Measurements from ENCODE around the gene POLQ.
"Not testable (repeated sequence)": the region's sequence is repeated elsewhere in the genome, so short reads cannot be mapped to it uniquely, and the experiment has no call there.

The POLQ gene

DNA sequence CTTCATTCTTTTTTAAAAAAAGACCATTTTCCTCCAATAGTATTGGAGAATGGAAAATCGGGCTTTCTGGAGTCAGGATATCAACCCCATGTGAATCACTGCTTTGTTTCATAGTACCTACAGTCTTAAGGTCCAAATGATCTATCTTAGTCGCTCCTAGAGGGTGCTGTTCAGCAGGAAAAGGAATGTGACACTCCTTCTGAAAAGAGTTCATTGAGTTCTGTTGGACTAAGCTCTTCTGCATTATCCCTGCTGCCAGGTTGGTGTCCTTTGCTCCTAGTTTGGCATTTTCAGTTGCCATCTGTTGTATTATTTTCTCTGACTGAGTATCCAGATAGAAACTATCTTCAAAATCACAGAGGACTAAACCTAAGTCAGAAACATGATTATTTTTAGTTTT, 57.2 kb downstream of the POLQ start:
- no peak for TF ChIP-seq GATA1 (IDR thresholded peaks at IDR 0.05; ENCODE audit: low read depth, low read length)
- no peak for TF ChIP-seq POLR2A (IDR thresholded peaks at IDR 0.05; ENCODE audit: low read length)
- no peak for DNase-seq

DNA sequence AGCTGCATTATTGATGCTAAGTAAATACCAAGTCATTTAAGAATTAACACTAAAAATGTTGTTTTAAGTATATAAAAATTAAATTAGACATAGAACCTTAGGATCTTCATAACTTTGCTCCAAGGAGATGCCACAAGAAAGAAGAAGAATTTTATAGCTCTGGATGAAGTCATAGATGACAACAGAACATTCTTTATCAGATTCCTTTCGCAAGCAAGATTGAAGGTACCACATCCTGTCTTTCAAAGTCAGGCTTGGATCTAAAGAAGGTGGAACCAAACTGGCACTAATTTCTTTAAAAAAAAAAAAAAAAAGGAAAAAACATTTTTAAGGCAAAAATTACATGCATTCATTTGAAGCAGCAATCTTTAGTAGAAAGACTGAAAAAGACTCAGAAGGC, 62.5 kb downstream of the POLQ start:
- TF ChIP-seq POLR2A (IDR thresholded peaks at IDR 0.05; ENCODE audit: low read length) (no peak), GATA1 (IDR thresholded peaks at IDR 0.05; ENCODE audit: low read depth, low read length) (no peak)
- no peak for DNase-seq

DNA sequence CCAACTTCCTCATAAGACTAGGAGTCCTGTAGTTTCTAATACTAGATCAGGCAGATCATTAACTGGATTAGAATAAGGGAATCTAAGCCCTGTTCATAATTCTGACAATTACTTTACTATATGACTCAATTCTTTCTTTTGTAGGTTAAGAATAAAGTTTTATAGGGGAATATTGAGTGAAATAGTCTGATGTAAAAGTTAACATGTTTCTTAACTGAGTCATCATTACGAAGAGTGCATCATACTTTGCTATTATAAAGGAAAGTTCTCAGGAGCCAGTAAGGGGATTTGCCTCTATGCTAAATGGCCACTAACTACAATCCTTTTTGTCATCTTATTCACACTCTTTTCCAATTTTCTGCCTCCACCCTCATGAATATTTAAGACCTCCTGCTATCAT, 63.1 kb downstream of the POLQ start:
- DNase-seq = no peak

DNA sequence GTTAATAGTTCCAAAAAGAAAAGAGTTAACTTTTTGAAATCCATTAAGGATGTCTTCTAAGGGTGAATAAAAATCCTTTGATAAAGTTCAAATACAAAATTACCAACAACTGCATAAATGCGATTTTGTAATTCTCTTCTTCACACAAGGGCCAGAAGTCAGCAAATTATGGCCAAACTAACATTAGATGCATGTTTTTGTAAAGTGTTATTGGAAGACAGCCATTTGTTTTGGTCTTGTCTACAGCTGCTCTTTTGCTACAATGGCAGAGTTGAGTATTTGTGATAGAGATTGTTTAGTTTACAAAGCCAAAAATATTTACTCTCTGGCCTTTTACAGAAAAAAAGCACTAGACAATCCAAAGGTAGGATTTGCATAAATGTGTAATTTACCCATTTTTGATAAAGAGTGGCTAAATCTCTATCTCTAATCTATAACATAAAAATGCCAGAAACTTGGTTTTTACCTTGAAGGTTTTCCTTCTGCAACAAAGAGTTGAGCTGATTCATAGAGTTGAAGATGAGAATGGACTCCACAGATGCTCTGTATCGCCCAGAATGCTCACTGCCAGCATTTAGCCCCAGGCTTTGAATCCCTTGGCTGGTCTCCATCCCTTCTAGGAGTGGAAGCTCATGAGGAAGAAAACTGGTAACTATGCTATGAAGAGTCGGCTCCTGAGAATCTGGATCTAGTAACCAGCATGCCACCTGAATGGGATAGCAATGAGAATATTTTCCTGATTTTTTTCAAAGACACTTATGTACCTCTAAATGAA, 64.5 kb downstream of the POLQ start:
- no peak for DNase-seq
- no peak for TF ChIP-seq GATA1 (IDR thresholded peaks at IDR 0.05; ENCODE audit: low read depth, low read length)
- no peak for TF ChIP-seq POLR2A (IDR thresholded peaks at IDR 0.05; ENCODE audit: low read length)

More for the DNA sequence above, 63.1 kb downstream of the POLQ start:
- TF ChIP-seq POLR2A (IDR thresholded peaks at IDR 0.05; ENCODE audit: low read length) (no peak), GATA1 (IDR thresholded peaks at IDR 0.05; ENCODE audit: low read depth, low read length) (no peak)

DNA sequence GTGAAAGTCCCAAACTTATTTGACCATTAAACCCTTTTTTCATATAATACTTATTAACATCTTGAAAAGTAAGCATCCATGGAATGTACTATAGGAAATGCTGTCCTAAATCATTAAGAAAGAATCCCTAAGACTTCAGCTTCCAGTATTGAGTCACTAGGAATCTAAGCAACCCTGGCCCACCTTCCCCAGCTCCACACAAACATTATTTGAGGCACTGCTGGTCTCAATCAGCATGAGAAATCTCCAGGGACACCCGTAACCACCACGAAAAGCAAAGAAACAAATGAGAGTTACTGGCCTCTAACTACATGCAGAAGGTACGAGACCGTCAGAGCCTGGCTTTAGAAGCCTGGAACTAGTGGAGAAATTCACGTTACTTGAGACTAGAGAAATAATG, 68.2 kb downstream of the POLQ start:
- no peak for DNase-seq
- no peak for TF ChIP-seq GATA1 (IDR thresholded peaks at IDR 0.05; ENCODE audit: low read depth, low read length)
- no peak for TF ChIP-seq POLR2A (IDR thresholded peaks at IDR 0.05; ENCODE audit: low read length)

DNA sequence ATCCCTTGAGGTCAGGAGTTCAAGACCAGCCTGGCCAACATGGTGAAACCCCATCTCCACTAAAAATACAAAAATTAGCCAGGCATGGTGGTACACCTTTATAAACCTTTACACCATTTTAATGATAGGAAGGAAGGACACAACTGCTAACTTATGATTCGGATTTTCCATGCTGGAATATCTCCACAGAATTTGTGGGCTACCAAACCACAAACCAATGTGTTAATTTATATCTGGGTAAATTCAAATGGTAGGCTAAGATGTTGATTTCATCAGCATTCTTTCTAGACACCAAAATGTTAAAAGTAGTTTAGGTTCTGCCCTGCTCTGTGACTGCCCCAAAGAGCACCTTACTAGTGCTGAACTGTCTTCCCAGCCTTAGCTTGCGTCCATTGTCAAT, 72.8 kb downstream of the POLQ start:
- TF ChIP-seq POLR2A (IDR thresholded peaks at IDR 0.05; ENCODE audit: low read length) (no peak), GATA1 (IDR thresholded peaks at IDR 0.05; ENCODE audit: low read depth, low read length) (no peak)
- DNase-seq = no peak

DNA sequence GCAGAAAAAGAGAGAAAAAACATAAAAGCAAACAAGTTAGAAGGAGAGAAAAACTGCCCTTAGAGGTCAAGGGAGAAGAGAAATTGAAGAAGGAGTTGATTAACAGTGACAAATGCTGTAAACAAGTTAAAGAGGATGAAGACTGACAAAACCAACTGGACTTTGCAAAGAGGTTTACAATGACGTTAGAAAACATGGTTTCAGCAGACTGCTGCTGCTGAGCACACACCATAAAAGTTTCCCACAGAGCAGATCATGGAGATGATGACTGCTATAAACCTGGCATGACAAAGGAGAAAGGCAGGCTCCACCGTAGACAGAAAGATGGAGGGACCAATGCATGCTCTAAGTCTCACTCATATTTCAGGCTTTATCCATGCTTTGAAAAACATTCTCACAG, 78.7 kb downstream of the POLQ start:
- DNase-seq = no peak
- TF ChIP-seq POLR2A (IDR thresholded peaks at IDR 0.05; ENCODE audit: low read length) = no peak
- TF ChIP-seq GATA1 (IDR thresholded peaks at IDR 0.05; ENCODE audit: low read depth, low read length) = no peak

DNA sequence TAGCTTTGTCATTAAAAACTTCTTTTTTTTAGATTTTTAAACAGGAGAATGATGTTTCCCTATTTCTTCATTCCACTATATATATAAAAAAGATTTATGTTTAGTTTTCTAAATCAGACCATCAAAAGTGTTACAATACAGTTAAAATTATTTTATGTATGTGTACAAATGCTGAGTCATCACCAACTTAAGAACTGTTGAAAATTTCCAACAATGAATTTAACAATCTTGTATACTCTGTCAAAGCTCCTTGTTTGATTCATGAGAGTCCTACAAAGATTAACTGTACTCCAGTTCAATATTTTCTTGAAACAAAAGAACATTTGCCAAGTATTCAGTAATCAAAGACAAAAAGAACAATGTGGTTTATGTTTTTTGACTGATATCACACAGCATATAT, 82.0 kb downstream of the POLQ start:
- TF ChIP-seq GATA1 (IDR thresholded peaks at IDR 0.05; ENCODE audit: low read depth, low read length) = no peak
- no peak for TF ChIP-seq POLR2A (IDR thresholded peaks at IDR 0.05; ENCODE audit: low read length)
- no peak for DNase-seq

DNA sequence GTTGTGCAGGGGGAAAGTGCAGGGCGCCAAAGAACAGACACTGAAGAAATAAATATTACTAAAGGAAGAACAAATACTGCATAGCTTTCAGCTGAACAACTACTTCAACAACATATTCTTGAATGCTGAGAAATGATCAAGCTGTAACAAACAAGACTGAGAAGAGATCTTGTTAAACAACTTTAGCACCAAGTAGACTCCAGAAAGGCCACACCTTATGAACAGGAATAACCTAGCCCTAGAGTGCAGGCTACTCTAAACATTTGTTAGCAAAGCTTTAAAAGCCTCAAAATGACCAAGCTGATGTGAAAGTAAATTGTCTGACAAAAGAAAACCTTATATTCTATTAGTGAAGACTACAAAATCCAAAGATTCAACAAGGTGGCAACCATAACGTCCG, 83.2 kb downstream of the POLQ start:
- DNase-seq = no peak
- no peak for TF ChIP-seq GATA1 (IDR thresholded peaks at IDR 0.05; ENCODE audit: low read depth, low read length)

DNA sequence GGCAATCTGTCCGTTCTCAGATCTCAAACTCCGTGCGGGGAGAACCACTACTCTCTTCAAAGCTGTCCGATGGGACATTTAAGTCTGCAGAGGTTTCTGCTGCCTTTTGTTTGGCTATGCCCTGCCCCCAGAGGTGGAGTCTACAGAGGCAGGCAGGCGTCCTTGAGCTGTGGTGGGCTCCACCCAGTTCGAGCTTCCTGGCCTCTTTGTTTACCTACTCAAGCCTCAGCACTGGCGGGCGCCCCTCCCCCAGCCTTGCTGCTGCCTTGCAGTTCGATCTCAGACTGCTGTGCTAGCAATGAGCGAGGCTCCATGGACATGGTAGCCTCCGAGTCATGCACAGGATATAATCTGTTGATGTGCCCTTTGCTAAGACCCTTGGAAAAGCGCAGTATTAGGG, 94.0 kb downstream of the POLQ start:
- not testable (repeated sequence) for DNase-seq

DNA sequence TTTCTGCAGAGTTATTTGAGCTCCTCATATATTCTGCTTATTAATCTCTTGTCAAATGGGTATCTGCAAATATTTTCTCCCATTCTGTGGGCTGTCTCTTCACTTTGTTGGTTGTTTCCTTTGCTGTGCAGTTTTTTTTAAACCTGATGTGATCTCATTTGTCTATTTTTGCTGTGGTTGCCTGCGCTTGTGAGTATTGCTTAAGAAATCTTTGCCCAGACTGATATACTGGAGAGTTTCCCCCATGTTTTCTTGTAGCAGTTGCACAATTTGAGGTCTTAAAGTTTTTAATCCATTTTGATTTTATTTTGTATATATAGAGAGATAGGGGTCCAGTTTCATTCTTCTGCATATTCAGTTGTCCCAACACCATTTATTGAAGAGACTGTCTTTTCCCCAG, 102.3 kb downstream of the POLQ start:
- TF ChIP-seq GATA1 (IDR thresholded peaks at IDR 0.05; ENCODE audit: low read depth, low read length) = no peak
- TF ChIP-seq POLR2A (IDR thresholded peaks at IDR 0.05; ENCODE audit: low read length) = no peak
- DNase-seq = no peak

DNA sequence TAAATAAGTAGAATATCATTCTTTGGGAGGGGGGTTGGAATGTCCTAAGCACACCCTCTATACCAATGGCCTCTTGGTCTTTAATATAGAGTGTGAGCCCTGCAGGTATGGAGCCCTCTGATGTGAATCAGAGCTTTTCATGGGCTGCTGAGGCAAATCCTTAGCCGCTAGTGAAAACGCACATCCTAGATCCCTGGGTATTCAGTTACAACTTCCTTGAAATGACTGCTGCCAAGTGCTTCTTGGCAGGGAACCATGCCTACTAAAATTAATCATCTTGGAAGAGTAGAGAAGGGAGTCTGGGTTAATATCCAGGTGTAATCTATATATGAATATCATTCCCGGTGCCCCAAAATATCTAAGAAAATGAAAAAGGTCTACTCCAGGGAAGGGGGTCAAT, 109.1 kb downstream of the POLQ start:
- TF ChIP-seq GATA1 (IDR thresholded peaks at IDR 0.05; ENCODE audit: low read depth, low read length) = no peak
- TF ChIP-seq POLR2A (IDR thresholded peaks at IDR 0.05; ENCODE audit: low read length) = no peak
- DNase-seq = no peak

DNA sequence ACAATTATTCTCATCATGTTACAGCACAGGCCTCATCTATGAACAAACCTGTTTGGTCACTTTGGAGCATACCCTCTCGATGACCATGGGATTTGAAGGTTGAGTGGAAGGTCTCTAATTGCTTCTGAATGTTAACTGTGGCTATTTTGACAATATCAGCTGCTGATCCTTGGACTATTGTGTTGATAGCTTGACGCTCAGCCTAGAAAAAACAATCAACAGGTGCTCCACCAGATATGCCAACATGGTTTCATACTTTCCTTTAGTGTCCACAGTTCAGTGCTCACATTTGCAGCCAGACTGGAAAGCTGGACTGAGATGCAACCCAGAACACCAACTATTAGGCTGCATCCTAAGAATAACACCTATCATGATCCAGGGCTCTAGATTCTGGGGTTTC, 109.7 kb downstream of the POLQ start:
- no peak for DNase-seq
- TF ChIP-seq POLR2A (IDR thresholded peaks at IDR 0.05; ENCODE audit: low read length) (no peak), GATA1 (IDR thresholded peaks at IDR 0.05; ENCODE audit: low read depth, low read length) (no peak)

DNA sequence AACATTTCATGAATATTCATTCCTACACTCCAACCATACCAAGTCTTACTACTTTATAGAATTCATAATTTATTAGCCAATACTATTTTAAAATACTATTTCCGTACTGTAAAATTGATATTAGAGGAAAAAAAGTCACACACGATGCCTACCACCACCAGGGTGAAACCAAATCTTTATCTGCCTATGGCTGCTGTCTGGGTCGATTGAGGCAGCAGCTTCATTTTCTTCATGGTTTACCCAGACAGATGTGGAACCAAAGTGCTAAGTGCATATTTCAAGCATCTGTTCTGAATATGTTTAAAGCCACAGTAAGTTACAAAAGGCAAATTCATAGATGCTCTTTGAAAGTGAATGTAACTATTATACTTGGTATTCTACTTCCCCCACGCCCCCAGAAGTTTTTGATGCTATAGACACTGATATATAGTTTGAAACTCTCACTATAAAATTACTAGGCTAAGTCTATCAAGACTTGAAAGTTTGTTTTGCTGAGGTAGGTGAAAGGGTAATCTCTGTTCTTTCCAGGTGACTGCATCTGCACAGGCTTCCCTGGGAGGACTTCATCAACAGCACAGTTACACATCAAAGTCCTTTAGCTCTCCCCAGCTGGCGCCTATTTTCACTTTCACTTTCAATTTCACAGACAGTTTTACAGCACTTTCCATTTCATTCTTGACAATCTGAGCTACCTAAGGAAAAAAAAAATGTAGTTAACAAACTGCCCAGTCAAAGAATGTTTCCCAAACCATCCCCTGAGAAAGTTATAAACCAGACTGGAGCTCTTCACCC, 113.9 kb downstream of the POLQ start:
- DNase-seq = peak; percentile 37 to 64
- TF ChIP-seq GATA1 (IDR thresholded peaks at IDR 0.05; ENCODE audit: low read depth, low read length) (no peak), POLR2A (IDR thresholded peaks at IDR 0.05; ENCODE audit: low read length) (no peak)

DNA sequence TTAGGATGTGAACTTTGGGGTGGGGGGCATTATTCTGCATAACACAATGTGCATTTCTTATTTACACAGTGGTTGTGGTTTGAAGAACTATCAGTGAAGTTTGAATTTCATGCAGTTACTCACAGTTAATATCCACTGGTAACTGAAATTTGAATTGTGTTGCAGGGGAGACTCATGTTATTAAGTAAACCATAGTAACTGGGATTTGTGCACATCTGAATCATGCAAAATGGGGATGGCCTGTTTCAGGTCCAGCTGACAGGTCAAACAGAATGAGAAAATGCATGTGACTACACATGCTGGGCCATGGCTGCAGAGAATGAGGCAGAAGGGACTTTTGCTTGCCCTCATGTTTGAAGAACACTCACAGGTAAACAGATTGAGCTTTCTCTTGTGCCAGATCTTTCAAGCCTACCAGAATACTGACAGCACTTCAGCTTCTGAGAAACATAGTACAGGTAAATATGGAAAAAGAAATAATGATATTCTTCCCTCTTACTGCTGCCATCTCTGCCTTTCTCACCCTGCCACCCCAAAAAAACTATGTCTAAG, 115.0 kb downstream of the POLQ start:
- no peak for TF ChIP-seq POLR2A (IDR thresholded peaks at IDR 0.05; ENCODE audit: low read length)
- no peak for TF ChIP-seq GATA1 (IDR thresholded peaks at IDR 0.05; ENCODE audit: low read depth, low read length)
- no peak for DNase-seq

Data from erythroblast (primary cell).